SU-DHL-6 (cell line): ENCODE results near the gene SLC13A2.

Source experiments
- H2AFZ ChIP-seq: fragments of 200-600 bp; sonication (generic); 2 replicates; pipeline ENCODE4 v1.6.1; 2014; ENCODE audit warnings: low read depth, mild to moderate bottlenecking, moderate library complexity, mixed read lengths, antibody characterized with exemption, low read length; ENCODE audit not compliant: severe bottlenecking
- H3F3A ChIP-seq: fragments of 200-600 bp; shearing (Covaris generic); 2 replicates; pipeline ENCODE4 v1.6.0; 2016; ENCODE audit warnings: antibody characterized with exemption, mild to moderate bottlenecking; ENCODE audit not compliant: insufficient read depth
- H3K27ac ChIP-seq: fragments of 200-600 bp; sonication (generic); 2 replicates; pipeline ENCODE4 v1.5.1; 2016; ENCODE audit warnings: low read depth, mild to moderate bottlenecking, low read length, moderate library complexity, mixed read lengths
- H3K27me3 ChIP-seq: fragments of 200-600 bp; sonication (generic), shearing (Covaris generic); 2 replicates; pipeline ENCODE4 v1.6.0; 2014; ENCODE audit warnings: mild to moderate bottlenecking, low read length
- H3K36me3 ChIP-seq: fragments of 200-600 bp; sonication (generic); 2 replicates; pipeline ENCODE4 v1.6.1; 2014; ENCODE audit warnings: mild to moderate bottlenecking, low read length, mixed read lengths
- H3K4me2 ChIP-seq: fragments of 300-600, 200-600 bp; shearing (Covaris generic), sonication (generic); 2 replicates; pipeline ENCODE4 v1.6.0; 2014; ENCODE audit warnings: low read length, low read depth, mild to moderate bottlenecking; ENCODE audit not compliant: poor library complexity, severe bottlenecking
- H3K4me3 ChIP-seq: fragments of 200-600 bp; sonication (generic); 2 replicates; pipeline ENCODE4 v1.5.1; 2014; ENCODE audit warnings: antibody characterized with exemption, low read length, mild to moderate bottlenecking, mixed read lengths; ENCODE audit not compliant: insufficient read depth, poor library complexity, severe bottlenecking
- H3K79me2 ChIP-seq: fragments of 200-600 bp; sonication (generic); 2 replicates; pipeline ENCODE4 v1.6.1; 2014; ENCODE audit warnings: mild to moderate bottlenecking, low read length, moderate library complexity; ENCODE audit not compliant: insufficient read depth
- H3K9ac ChIP-seq: fragments of 200-600 bp; sonication (generic); 2 replicates; pipeline ENCODE4 v1.7.0; 2014; ENCODE audit warnings: mild to moderate bottlenecking, low read length
- H3K9me2 ChIP-seq: fragments of 200-600 bp; sonication (generic); replicated peaks from 2 replicates; pipeline ENCODE4 v1.6.1; 2014; ENCODE audit warnings: low read length; ENCODE audit not compliant: insufficient read depth
- H3K9me3 ChIP-seq: fragments of 200-600 bp; sonication (generic); 2 replicates; pipeline ENCODE4 v1.6.1; 2014; ENCODE audit warnings: low read length, mixed read lengths; ENCODE audit not compliant: insufficient read depth
- H4K20me1 ChIP-seq: fragments of 200-600 bp; sonication (generic); 2 replicates; pipeline ENCODE4 v1.6.1; 2014; ENCODE audit warnings: low read depth, mild to moderate bottlenecking, antibody characterized with exemption, low read length, moderate library complexity, mixed read lengths
- EZH2phosphoT487 ChIP-seq: fragments of 200-600 bp; sonication (generic), shearing (Covaris generic); conservative IDR thresholded peaks from 2 replicates; pipeline ENCODE4 v1.6.1; 2018; ENCODE audit warnings: mild to moderate bottlenecking, antibody characterized with exemption, low read length, moderate library complexity, mixed read lengths
- TF ChIP-seq, protein P1 (sequence below): fragments of 200-600 bp; sonication (generic); IDR thresholded peaks from one replicate; pipeline ENCODE4 v1.5.1; 2017; ENCODE audit warnings: antibody characterized with exemption, mild to moderate bottlenecking, low read length, moderate library complexity; ENCODE audit not compliant: insufficient read depth, poor library complexity, severe bottlenecking

SLC13A2 gene

DNA sequence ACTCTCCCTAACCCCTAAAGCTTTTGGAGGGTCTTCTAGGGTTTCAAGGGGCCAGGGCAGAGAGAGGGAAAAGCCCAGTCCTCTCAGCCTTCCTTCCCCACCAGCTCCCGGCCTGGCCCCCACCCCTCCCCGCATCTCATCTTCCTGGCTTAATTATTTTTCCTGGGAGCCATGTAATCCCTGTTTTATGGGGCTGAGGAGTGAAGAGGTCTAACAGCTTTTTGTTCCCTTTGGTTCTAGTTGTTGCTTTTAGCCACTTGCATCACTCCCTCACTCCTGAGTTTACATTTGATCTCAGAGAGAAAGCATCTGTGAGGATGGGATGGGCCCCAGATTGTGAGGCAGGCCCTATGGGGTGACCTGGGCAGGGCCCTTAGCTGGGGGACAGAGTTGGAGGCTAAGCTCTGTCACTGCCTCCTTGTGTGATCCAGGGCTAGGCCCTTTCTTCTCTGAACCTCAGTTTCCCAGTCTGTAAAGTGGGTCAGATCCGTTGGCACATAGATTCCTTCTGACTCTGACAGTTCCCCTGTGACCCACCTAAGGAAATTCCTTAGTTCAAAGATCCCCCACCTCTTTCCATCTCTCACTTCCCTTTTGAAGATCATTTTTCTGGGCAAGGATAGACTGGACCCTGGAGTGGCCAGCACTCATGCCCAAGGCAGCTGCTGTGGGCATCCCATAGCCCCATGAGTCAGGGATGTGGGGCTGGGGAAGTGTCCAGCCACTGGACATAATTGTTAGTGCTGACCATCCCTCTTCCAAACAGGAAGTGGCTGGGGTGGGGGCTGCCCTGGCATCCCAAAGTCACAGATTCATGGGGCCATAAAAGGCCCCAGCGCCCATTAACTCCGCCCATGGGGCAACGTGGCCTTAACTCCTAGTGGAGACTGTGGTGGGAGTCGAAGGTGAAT, 58.9 kb downstream of the SLC13A2 start:
- H3K9ac ChIP-seq, result no peak overlapping the region
- no peaks in the 10 kb centered on the region for H3K79me2 ChIP-seq
- H3K9me2 ChIP-seq, result no peaks in the 10 kb centered on the region
- no peaks in the 10 kb centered on the region for H3F3A ChIP-seq
- H3K27me3 ChIP-seq, result no peaks in the 10 kb centered on the region
- H3K4me2 ChIP-seq, result no peak overlapping the region
- no peaks in the 10 kb centered on the region for H3K36me3 ChIP-seq
- no peak overlapping the region for H2AFZ ChIP-seq
- TF ChIP-seq, protein P1, sequence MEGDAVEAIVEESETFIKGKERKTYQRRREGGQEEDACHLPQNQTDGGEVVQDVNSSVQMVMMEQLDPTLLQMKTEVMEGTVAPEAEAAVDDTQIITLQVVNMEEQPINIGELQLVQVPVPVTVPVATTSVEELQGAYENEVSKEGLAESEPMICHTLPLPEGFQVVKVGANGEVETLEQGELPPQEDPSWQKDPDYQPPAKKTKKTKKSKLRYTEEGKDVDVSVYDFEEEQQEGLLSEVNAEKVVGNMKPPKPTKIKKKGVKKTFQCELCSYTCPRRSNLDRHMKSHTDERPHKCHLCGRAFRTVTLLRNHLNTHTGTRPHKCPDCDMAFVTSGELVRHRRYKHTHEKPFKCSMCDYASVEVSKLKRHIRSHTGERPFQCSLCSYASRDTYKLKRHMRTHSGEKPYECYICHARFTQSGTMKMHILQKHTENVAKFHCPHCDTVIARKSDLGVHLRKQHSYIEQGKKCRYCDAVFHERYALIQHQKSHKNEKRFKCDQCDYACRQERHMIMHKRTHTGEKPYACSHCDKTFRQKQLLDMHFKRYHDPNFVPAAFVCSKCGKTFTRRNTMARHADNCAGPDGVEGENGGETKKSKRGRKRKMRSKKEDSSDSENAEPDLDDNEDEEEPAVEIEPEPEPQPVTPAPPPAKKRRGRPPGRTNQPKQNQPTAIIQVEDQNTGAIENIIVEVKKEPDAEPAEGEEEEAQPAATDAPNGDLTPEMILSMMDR, result no peak
- no peak for TF ChIP-seq EZH2phosphoT487
- no peaks in the 10 kb centered on the region for H4K20me1 ChIP-seq
- H3K4me3 ChIP-seq, result no peak overlapping the region
- H3K9me3 ChIP-seq, result no peaks in the 10 kb centered on the region
- no peak overlapping the region for H3K27ac ChIP-seq

DNA sequence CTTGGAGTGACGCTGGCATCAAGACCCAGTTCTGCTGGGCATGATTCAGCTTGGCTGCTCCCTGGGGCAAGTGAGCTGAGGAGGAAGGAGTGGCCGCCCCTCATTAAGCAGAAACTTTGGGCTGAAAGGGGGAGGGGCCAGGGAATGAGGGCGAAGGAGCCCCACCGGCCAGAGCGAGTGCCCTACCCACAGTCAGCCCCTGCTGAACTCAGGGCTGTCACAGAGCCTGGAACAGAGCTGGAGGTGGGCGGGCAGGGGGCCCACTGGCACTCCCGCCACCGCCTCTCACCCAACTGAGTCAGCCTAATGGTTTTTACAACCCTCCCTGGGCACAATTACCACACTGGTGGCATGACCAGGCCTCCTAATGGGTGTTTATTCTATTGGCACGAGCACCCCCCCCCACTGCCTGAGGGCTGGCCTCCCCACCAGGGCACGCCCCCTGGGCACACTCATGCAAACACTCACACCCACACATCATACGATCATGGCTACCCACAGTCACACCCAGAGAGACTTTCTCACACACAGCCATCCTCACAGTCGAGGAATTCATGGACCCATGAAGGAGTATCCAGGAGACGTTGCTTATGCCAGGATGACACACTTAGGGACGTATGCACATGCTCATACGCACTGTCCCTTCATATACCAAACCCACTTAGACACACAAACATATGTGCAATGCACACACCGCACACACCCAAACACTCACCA, 59.8 kb downstream of the SLC13A2 start:
- H3K9me3 ChIP-seq, result no peaks in the 10 kb centered on the region
- H3K36me3 ChIP-seq, result no peaks in the 10 kb centered on the region
- no peak overlapping the region for H3K9ac ChIP-seq
- no peaks in the 10 kb centered on the region for H3F3A ChIP-seq
- no peak overlapping the region for H3K4me3 ChIP-seq
- no peak overlapping the region for H3K4me2 ChIP-seq
- no peaks in the 10 kb centered on the region for H3K9me2 ChIP-seq
- no peaks in the 10 kb centered on the region for H4K20me1 ChIP-seq
- H3K27me3 ChIP-seq, result no peaks in the 10 kb centered on the region
- TF ChIP-seq, protein P1, result no peak
- no peak for TF ChIP-seq EZH2phosphoT487
- no peak overlapping the region for H3K27ac ChIP-seq
- no peak overlapping the region for H2AFZ ChIP-seq
- no peaks in the 10 kb centered on the region for H3K79me2 ChIP-seq

DNA sequence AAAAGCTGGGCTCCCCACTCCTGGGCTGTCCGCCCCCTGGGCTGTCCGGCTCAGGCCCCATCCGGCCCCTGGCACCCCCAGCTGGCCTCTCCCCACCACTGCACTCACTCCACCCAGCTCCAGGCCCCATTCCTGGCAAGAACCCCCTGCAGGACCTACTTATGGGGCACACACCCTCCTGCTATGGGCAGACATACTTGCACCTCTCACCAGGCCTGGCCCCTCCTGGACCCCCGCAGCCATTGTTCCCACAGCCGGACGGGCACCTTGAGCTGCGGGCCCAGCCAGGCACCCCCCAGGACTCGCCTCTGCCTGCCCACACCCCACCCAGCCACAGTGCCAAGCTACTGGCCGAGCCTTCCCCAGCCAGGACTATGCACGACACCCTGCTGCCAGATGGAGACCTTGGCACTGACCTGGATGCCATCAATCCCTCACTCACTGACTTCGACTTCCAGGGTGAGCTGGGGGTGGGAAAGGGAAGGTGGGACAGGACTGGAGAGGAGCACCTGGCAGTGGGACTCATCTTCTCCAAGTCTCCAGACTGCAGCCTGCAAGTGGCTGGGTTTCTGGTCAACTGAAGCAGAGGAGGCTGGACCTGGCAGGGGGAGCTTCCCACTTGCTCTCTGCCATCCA, 61.4 kb downstream of the SLC13A2 start:
- TF ChIP-seq, protein P1, result no peak
- TF ChIP-seq EZH2phosphoT487, result no peak
- no peaks in the 10 kb centered on the region for H3K36me3 ChIP-seq
- no peaks in the 10 kb centered on the region for H3K79me2 ChIP-seq
- no peaks in the 10 kb centered on the region for H3K27me3 ChIP-seq
- no peak overlapping the region for H3K4me2 ChIP-seq
- no peaks in the 10 kb centered on the region for H3K9me3 ChIP-seq
- H3F3A ChIP-seq, result no peaks in the 10 kb centered on the region
- no peak overlapping the region for H3K27ac ChIP-seq
- no peaks in the 10 kb centered on the region for H4K20me1 ChIP-seq
- no peak overlapping the region for H3K9ac ChIP-seq
- no peaks in the 10 kb centered on the region for H3K9me2 ChIP-seq
- H3K4me3 ChIP-seq, result no peak overlapping the region
- no peak overlapping the region for H2AFZ ChIP-seq
